Hindlimb muscle (tissue), 1 donor: ENCODE measurements around the gene LEAP2. TPM values are rescaled to one million over a fixed set of nuclear protein-coding genes. Genes with fewer than 3 reads are reported as not detected.
"Not testable (repeated sequence)": the region's sequence is repeated elsewhere in the genome, so short reads cannot be mapped to it uniquely, and the experiment has no call there.

ENCODE experiments used
- DNase-seq: peaks from one replicate; pipeline ENCODE4 v3.0.0-alpha.2; 2013
- polyA plus RNA-seq: library from polyadenylated mRNA; unstranded; fragments of 120-200 nt; gene quantifications from one replicate; pipeline ENCODE4 v1.2.1, GENCODE V29; 2013; ENCODE audit not compliant: insufficient read length

Gene LEAP2
- polyA plus RNA-seq, 1 donor: 2.6 TPM

DNA sequence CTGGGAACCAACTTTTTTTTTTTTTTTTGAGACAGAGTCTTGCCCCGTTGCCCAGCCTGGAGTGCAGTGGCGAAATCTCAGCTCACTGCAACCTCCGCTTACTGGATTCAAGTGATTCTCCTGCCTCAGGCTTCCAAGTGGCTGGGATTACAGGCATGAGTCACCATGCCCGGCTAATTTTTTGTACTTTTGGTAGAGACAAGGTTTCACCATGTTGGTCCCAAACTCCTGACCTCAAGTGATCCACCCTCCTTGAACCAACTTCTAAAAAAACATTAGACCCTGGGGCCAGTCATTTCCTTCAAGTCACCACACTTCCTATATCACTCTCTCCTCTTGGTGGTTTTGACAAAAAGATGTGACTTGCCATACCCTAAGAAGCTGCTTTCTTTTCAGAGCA, 32.2 kb upstream of the LEAP2 start:
- no peak for DNase-seq

DNA sequence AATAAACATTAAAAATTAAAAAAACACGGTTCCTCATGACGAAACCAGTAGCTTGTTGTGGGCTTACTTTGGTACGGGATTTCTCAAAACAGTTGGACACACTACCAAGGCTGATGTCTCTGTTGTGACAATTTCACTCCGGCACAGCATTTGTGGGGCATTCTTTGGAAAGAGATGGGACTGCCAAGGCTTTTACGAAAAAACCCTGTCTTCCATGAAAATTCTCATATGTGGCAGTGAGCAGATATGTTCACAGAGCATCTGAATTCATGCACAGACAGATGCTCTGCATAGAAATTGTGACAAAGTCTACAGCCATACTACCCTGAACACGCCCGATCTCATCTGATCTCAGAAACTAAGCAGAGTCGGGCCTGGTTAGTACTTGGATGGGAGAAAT, 25.2 kb upstream of the LEAP2 start:
- no peak for DNase-seq

DNA sequence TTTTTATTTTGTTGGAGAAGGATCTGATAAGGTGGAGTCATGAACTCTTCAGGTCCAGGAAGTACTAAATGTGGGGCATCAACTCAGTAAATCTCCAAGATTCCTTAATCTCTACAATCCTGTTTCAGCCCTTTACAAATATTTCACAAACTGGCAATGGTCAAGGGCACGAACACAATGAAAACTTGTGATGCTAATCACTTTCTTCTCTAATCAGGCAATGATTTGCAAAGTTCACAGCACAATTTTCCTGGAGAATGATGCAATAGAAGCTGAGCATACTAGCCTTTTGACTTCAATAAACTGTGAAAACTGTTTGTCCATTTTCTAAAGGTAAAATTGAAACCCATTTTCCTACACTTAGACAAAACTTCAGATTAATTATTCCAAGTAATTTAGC, 24.1 kb upstream of the LEAP2 start:
- no peak for DNase-seq

DNA sequence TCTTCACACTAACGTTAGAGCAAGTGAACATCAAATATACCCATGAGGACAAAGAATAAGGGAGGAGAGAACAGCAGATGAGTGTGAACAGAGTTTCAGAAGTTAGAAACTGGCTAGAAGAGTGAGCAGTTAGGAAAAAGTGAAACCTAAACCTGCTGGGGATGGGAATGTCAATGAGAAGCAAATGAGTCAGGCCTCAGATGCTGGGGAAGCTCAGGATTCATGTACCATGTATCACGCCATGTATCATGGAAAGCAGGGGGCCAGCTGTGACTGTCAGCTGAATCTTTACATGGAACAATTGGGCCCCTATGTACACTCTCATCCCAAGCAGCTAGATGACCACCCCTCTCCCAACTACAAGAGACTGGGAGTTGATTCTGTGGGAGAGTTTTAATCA, 23.4 kb upstream of the LEAP2 start:
- no peak for DNase-seq

DNA sequence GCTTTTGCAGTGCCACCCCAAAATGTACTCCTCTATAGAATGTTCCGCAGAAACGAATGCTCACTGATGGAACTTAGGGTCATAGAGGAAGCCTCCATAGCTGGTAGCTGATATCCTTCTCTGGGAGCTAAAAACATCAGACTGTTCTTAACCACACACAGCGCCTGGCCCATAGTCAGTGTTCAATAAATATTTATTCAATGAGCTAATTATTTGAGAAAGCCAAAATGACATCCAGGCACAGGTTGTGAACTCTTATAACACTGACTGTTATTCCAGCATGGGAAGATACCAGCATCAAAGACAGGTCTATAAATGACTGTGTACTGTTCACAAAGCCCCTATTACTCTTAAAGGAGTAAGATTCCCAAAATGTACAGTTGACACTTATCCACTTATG, 20.1 kb upstream of the LEAP2 start:
- no peak for DNase-seq

DNA sequence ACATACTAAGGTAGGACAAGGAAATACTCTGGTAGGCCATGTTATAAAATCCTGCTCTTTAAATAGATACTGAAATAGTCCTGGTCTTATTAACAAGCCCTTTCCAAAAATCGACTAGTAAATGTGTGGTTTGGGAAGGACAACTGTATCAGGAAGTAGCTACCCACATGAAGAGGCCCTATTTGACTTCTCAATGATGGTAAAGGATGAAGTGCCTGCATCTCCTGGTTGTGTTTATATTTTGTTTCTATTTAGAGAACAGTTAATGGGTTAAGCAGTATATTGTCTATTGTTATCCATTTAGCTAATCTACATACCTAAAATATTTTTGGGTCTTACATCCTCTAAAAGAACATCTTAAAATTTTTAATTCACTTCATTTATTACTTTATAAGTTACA, 19.7 kb upstream of the LEAP2 start:
- DNase-seq: no peak

DNA sequence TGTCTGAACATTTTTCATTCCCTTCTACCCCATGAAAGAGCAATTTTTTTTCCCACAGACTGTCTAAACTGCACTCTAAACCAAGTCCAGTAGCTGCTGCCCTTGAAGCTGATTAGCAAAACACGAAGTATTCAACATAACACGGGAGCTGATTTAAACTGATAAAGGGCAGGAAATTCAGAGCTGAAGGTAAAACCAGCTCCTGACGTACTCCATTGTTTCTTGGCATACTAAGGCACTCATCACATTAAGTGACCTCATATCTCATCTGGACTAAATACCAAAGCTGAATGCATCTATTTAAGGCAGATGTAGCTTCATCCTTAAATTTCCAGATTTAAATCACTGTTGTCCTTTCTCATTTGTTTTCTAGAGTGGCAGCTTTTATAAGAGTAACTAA, 19.2 kb upstream of the LEAP2 start:
- no peak for DNase-seq

DNA sequence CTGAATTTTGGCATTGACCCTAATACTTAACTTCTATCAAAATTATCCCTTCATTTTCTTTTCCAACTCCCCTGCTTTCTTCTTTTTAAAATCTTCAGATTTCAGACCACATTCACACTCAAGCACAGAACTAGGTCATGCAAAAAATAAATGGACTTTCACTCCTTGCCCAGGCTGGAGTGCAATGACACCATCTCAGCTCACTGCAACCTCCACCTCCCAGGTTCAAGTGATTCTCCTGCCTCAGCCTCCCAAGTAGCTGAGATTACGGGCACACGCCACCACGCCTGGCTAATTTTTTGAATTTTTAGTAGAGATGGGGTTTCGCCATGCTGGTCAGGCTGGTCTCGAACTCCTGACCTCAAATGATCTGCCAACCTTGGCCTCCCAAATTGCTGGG, 18.5 kb upstream of the LEAP2 start:
- not testable (repeated sequence) for DNase-seq

DNA sequence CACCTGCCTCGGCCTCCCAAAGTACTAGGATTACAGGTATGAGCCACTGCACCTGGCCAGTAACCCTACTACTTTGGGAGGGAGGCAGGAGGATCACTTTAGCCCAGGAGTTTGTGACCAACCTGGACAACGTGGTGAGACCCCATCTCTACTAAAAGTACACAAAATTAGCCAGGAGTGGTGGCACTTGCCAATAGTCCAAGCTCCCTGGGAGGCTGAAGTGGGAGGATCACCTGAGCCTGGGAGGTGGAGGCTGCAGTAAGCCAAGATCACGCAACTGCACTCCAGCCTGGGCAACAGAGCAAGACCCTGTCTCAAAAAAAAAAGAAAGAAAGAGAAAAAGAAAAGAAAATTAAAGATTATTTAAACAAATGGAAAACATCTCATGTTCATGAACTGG, 17.5 kb upstream of the LEAP2 start:
- DNase-seq: no peak

DNA sequence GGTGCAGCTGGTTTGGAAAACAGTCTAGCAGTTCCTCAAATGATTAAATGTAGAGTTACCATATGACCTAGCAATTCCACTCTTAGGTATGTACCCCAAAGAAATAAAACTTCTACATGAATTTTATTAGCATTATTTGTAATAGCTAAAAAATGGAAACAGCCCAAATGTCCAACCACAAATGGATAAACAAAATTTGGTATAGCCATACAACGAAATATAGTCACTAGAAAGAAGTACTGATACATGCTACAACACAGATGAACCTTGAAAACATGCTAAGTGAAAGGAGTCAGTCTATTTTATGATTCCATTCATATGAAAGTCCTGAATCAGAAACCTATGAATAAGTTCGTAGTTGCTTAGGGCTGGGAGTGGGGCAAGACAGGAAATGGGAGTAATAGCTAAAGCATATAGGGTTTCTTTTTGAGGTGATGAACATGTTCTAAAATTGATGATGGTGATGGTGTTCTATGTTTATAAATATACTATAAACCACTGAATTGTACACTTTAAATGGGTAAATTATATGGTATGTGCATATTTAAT, 13.5 kb upstream of the LEAP2 start:
- no peak for DNase-seq

DNA sequence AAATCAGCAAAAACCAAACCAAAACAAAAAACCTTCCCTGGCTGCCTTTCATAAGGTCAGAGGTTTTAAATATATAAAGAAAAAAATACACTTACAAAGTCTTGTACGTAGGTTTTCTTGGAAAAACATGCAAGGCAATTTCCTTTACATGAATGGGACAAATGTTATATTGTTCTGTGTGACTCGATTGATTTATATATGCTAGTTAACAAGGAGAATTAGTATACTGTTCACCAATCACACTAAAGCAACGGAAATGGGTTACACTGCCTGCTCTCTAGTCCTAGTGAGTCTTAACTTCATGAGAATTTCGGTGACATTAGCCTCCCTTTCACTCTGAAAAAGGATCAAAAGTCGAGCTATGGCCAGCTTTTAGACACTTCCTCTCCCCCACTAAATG, 12.7 kb upstream of the LEAP2 start:
- no peak for DNase-seq

DNA sequence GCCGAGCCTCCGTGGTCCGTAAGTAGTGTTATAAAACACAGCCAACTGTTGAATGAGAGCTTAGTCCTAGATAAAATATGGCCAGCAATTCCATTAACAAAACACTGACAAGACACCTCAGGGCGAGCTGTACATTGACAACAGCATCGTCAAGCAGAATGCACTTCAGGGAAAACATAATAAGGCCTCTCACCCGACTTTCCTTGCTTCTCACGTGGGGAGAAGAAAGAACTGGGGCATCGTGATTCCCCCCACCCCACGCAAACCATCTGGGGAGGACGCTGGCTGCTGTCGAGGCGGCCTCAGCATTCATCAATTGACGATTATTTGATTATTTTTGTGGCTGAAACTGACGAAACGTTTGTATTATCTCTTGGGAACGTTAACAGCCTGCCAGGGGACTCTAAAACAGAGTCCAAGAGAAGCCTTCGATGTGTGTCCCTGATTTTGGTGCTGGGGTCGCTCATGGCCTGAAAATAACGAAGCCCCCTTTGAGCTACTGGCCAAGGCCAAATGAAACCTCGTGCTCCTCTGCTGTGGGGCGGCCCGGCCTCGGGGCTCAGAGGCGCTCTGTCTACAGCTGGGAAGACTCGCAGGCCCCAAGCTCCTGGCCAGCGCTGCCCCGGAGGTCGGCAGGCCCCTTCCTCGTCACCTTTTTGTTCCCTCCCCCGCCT, 7.7 kb upstream of the LEAP2 start:
- no peak for DNase-seq

DNA sequence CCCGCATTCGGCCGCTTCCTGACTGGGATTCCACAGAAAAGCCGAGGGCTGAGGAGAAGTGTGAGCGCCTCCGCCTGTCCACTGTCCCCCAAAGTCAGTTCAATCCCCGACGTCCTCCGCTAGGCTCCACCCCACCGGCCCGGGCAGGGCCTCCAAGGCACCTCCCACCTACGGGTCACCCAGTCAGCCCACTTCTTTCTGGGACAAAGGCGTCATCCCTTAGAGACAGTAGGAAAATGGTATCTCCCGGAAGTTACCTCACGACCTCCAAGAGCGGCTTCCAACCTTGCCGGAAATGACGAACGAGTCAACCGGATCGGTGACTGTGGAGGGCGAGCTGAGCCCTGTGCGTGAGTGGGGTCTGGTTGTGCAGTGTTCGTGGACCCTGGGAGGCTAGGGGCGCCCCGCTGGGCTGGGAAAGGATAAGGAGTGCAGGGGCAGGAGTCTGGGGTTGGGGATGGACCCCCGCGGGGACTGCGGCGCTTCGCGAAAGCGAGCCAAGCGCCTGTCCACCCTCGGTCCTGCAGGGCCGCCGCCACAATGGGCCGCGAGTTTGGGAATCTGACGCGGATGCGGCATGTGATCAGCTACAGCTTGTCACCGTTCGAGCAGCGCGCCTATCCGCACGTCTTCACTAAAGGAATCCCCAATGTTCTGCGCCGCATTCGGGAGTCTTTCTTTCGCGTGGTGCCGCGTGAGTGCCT, 7.0 kb upstream of the LEAP2 start, which contains the start of the genes GDF9 and UQCRQ:
Gene GDF9 (minus strand): TSS at position 128 of the 704 bp plus-strand sequence. CDS start 1,936 bp downstream, outside the sequence.
Gene UQCRQ (plus strand): TSS at position 301 of the 704 bp plus-strand sequence. CDS start 240 bp downstream, at position 541.
- peak; percentile 98 for DNase-seq

DNA sequence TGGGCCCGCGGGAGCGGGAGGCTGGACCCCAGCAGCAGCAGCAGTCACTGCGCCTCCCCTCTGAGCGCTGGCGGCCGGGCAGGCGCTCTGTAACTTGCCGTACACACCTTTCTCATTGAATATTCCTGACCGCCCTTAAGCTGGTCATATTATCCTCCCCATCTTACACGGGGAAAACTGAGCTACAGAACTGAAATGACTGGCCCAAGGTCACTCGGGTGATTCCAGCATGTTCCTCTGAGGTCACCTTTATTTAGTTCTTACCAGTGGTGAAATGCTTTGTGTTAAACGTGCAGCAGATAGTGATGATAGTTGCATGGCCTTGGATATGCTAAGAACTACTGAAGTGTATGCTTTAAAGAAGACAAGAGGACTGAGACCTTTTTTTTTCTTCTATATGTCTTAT, 6.4 kb upstream of the LEAP2 start:
- no peak for DNase-seq

DNA sequence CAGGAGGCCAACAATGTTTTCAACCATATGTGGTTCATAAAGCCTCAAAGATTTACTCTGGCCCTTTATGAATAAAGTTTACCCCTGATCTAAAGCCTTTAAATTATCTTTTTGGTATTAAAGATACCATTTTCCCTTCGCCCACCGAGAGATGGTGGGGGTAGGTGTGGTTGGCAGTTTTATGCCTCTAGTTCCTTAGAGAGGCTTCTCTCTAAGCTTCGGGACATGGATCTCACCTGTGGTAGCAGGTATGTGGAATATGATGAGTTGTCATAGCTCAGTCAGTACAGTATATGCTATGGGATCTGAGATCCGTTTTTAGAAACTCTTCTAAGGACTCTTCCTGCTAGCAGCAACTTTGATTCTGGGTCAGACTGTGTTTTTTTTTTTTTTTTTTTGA, 4.7 kb upstream of the LEAP2 start:
- no peak for DNase-seq

DNA sequence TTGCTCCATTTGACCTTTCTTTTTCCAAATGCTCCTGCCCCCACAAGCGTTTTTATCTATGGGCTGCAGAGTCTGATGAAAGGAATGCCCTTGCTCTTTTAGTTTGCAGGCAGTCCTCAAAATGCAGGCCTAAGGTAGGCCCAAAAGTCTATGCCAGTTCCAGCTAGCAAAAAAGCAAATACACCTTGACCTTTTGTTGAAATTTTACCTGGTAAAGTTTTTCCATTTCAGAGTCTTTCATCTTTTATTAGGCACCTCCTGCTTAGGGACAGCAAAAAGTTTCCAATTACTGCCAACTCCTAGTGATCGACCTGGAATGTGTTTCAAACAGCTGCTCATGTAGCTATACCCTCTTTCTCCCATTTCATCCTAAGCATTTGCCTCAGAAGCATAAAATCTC, 2.7 kb upstream of the LEAP2 start:
- no peak for DNase-seq

DNA sequence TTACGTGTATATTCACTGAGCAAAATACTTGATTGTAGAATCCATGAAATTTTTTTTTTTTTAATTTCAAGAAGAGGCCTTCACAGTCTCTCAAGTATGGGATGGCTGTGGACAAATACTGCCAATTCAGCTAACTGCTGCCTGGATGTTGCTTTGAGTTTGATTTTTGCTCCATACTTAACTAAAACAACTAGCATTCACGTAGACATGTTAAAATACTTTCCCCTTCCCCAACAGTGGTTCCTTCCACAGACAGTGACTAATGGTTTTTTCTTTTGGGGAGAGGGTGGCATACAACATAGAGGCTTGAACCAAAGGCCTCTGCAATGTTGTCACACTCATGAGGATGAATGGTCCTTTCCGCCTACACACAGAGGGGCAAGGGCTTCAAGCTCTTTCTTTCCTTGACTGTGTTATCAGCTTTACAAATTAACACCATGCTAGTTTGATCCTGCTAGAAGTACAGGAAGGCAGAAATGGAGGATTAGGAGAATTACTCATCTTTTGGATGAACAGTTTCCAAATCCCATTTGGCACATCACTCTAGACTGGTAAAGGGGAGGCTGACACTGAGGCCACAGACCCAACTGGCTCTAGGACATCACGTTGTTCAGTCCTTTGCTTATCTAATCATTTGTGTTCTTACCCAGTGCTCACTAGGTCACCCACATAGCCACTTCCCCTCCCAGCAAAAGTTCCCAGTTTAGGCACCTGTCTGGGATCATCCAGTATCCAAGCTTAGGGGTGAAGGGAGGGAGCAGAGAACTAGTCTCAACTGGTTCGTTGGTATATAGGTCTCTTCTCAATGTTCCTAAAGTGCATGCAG, 1.8 kb upstream of the LEAP2 start:
- no peak for DNase-seq

DNA sequence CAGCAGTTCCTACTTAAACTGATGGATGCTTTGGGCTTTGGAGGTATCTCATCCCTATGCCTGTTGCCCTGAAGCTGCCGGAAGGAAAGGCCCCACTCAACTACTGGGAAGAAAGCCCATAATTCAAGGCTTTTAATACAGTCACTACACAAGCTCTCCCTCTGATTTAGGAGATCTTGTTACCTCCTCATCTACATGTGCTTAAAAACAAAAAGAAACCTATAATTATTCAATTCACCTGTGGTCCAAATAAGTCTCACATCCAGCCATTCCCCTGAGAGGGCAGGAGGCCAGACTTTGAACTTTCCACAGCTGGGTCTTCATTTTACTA, 715 bp upstream of the LEAP2 start:
- no peak for DNase-seq

DNA sequence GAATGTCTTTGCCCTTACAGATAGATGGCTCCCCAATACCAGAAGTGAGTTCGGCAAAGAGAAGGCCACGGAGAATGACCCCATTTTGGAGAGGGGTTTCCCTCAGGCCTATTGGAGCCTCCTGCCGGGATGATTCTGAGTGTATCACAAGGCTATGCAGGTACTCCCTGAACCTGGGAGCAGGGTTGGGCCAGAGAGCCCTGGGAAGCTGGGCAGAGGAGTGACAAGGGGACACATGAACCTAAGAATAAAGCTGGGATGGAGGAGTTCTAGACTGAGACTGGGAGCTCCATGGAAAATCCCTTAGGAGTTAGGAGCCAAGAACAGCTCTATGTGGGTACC, 433 bp downstream of the LEAP2 start:
- DNase-seq: no peak

DNA sequence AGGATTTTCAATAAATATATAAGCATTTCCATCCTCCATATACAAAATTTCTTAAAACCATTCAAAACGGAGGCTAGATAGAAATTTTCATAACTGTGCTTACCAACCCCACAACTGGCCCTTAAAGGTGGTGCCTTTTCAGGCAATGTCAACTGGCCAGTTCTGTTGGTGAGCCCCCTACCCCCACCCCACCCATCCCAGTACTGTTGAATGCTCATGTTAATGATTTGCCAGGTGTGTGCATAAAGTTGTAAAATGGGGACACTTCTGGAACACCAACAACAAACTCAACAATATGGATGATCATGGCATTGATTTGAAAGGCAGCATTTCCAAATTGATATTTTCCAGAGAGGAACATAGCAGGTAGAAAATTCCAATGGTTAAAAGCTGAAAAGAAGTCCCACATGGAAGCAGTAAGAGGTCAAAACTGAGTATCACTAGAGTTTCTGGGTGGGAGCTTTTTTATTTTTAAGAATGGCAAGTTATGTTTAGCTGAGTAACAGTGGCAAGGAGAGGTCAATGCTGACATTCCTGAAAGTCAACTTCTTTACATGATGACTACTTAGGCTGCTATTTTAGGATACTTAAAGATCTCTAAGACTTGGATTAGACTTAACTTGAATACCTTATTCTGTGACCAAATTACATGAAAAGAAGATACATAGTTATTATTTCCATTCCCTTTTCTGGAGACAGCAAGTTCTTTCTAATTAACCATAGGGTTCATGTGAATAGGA, 2.7 kb downstream of the LEAP2 start:
- no peak for DNase-seq

DNA sequence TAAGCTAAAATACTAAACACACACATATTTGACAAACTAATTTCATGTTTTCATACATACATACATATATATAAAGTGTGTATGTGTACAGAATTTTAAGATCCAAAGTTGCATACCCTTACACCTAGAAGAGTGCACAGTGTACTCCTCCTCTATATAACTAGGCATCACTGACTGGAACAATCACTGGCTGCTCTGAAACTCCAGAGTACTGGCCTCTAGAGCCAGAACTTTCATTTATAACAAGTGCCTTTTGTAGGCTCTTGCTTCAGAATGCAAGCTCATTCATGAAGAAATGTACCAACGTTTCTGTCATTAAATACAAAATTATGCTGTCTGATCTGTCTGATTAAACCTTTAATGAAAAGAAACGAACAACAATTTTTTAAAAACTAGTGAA, 4.0 kb downstream of the LEAP2 start:
- no peak for DNase-seq

DNA sequence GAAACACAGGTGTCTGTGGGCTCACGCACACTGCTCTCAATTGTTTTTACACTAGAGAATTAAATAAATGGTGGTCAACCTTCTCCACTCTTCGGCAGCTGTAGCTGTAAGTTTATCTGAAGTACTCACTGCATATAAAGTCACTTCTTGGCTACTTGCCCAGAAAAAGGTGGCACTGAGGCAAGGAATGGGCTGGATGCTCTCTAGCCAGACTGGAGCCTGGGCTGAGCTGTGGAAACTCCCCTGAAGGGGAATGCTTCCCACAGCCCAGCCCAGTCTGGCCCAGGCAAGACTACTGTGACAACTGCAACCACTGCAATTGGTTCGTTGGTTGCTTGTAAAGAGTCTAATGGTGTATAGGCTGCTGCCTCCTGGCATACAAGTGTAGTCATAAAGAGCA, 4.5 kb downstream of the LEAP2 start:
- no peak for DNase-seq
